HFF-Myc (cell line): ENCODE results near the gene APCDD1L.
"Not testable (repeated sequence)": the region's sequence is repeated elsewhere in the genome, so short reads cannot be mapped to it uniquely, and the experiment has no call there.

ENCODE experiments used
- DNase-seq: peaks from one replicate; pipeline ENCODE4 v3.0.0-alpha.2; 2011; ENCODE audit warnings: low read depth; ENCODE audit errors: extremely low read depth
- H3K4me3 ChIP-seq: replicated peaks from 2 replicates; pipeline ENCODE4 v1.5.1; 2011; ENCODE audit warnings: low read depth, mild to moderate bottlenecking, control low read depth, low read length
- TF ChIP-seq, protein P1 (sequence below): IDR thresholded peaks from 2 replicates; pipeline ENCODE4 v1.5.1; 2012; ENCODE audit warnings: mild to moderate bottlenecking, low read depth, low read length, control low read depth; ENCODE audit errors: missing control alignments

The APCDD1L gene

DNA sequence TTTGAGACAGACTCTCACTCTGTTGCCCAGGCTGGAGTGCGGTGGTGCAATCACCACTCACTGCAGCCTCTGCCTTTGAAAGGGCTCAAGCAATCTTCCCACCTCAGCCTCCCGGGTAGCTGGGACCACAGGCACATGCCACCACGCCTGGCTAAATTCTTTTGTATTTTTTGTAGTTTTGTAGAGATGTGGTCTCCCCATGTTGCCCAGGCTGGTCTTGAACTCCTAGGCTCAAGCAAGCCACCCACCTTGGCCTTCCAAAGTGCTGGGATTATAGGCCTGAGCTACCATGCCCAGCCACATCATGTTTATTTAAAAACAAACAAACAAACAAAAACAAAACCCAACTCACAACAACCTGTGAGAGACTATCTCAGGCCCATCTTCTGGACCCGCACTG lies 29.7 kb upstream of the APCDD1L start:
- DNase-seq, result no peak
- H3K4me3 ChIP-seq, result no peak overlapping the region

DNA sequence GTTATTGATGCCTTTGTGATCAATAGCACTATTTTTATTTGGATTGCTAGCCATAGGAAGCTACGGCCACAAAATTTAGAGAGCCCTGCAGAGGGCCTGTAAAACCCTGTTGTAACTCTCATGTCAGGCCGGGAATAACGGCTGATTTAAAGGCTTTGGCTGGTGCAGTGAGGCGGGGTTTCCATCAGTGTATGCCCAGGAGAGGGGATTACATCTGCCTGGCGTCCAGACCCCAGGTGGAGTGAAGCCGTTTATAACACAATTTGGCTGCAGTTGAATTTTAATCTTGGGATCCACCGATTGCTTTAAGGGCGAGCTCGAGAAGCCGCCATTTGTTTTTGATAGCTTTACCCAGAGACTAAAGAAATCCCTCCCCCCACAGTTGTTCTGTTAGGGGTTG lies 29.1 kb upstream of the APCDD1L start:
- H3K4me3 ChIP-seq, result no peak overlapping the region
- DNase-seq, result no peak
- TF ChIP-seq, protein P1, sequence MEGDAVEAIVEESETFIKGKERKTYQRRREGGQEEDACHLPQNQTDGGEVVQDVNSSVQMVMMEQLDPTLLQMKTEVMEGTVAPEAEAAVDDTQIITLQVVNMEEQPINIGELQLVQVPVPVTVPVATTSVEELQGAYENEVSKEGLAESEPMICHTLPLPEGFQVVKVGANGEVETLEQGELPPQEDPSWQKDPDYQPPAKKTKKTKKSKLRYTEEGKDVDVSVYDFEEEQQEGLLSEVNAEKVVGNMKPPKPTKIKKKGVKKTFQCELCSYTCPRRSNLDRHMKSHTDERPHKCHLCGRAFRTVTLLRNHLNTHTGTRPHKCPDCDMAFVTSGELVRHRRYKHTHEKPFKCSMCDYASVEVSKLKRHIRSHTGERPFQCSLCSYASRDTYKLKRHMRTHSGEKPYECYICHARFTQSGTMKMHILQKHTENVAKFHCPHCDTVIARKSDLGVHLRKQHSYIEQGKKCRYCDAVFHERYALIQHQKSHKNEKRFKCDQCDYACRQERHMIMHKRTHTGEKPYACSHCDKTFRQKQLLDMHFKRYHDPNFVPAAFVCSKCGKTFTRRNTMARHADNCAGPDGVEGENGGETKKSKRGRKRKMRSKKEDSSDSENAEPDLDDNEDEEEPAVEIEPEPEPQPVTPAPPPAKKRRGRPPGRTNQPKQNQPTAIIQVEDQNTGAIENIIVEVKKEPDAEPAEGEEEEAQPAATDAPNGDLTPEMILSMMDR, result no peak

More for the DNA sequence above, 29.7 kb upstream of the APCDD1L start:
- TF ChIP-seq, protein P1, result no peak

DNA sequence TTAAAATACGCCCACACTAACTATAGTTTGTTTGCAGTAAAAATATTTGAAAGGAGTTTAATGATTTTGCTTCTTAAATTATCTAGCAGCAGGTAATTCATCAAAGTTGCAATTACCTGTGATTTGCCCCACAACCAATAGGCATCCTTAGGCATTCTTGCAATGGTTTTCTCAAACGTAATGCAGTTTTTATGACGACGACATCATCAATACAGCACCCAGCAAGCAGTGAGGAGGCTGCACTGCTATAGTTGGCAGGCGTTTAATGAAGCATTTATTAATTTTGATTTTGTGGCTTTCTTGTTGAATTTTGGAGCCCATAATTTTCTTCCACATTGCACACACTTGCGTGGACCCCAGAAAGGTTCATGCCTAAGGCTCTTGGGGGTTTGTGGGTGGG lies 28.1 kb upstream of the APCDD1L start:
- no peak overlapping the region for H3K4me3 ChIP-seq
- TF ChIP-seq, protein P1, result no peak
- no peak for DNase-seq

DNA sequence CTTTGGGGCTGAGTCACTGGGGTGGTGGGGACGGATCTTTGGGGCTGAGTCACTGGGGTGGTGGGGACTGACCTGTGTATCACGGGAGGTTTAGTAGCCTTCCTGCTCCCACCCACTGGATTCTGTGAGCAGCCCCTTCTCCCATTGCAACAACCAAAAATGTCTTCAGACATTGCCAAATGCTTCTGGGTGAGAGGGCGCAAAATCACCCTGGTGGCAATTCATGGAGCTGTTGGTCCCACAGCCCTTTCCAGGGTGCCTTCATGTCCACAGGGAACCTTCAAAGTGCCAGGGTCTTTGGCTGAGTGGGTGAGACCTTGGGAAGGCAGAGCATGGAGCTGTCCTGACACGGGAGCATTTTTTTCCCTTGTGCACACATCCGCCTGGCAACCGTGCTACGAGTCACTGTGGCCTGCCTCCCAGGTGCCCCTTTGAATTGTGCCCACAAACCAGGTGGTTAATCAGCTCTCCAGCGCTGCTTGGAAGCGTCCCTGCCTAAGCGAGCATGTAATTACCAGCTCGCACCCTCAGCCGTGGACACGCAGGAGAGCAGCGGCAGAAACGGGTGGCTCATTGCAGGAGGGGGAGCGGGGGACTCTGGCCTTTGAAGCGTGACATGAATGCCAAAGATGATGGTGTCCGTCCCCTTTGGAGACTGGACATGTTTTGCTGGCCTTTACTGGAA lies 27.4 kb upstream of the APCDD1L start:
- TF ChIP-seq, protein P1, result no peak
- no peak for DNase-seq
- H3K4me3 ChIP-seq, result no peak overlapping the region

DNA sequence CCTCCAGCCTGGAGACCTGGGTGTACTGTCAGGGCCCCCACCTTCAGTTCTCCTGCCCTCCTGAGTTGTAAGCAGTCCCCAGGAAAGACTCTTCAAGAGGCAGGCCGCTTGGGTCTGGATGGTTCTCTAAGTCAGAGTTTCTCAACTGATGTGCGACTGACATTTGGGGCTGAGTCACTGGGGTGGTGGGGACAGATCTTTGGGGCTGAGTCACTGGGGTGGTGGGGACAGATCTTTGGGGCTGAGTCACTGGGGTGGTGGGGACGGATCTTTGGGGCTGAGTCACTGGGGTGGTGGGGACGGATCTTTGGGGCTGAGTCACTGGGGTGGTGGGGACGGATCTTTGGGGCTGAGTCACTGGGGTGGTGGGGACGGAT lies 26.8 kb upstream of the APCDD1L start:
- H3K4me3 ChIP-seq, DNase-seq: not testable (repeated sequence)

DNA sequence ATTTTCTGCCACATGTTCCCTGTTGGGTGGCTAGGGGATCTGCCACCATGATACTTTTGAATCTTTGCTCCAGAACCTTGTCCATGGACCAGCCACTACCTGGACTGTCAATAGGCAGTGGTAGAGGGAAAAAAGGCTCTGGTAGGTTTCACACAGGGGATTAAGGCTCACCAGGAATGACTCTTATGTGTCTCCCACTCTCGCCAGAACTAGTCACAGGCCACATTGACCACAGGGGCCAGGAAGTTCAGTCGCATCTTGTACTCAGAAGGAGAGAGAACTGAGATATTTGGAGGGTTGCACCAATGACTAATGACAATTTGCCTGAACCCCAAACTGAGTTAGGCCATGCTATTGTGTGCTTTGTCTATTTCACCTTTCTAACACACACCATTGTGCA lies 23.6 kb upstream of the APCDD1L start:
- TF ChIP-seq, protein P1, result no peak
- no peak for DNase-seq

DNA sequence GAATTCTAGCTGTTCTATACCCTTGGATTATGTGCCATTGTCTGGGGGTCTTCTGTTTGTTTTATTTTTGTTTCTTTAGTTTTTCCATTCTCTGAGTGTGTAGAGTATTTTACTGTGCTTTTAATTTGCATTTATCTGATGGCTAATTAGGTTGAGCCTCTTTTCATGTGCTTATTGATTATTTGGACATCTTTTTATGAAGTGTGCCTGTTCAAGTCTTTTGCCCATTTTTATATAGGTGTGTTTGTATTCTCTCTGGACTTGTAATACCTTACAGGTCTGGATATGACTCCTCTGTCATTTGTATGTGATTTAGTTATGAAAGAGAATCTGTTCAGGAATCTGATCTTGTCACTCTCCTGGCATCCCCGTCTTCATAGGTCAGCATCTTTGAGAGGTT lies 22.6 kb upstream of the APCDD1L start:
- DNase-seq, result no peak
- TF ChIP-seq, protein P1, result no peak
- H3K4me3 ChIP-seq, result no peak overlapping the region

More for the DNA sequence above, 23.6 kb upstream of the APCDD1L start:
- H3K4me3 ChIP-seq, result no peak overlapping the region
